Left ventricle myocardium inferior (tissue), 1 donor: ENCODE measurements around the gene MYF6. TPM values are rescaled to one million over a fixed set of nuclear protein-coding genes. Genes with fewer than 3 reads are reported as not detected.

Experiments
- DNase-seq: peaks from one replicate; pipeline ENCODE4 v3.0.0-alpha.2; 2020
- H3K27ac ChIP-seq: fragments of 200-600 bp; replicated peaks from 2 replicates; pipeline ENCODE4 v1.8.0; 2021
- H3K27me3 ChIP-seq: fragments of 200-600 bp; 2 replicates; pipeline ENCODE4 v1.8.0; 2021; ENCODE audit warnings: low read depth
- H3K36me3 ChIP-seq: fragments of 200-600 bp; 2 replicates; pipeline ENCODE4 v1.8.0; 2021
- H3K4me1 ChIP-seq: fragments of 200-600 bp; 2 replicates; pipeline ENCODE4 v1.8.0; 2021
- H3K4me3 ChIP-seq: fragments of 200-600 bp; 2 replicates; pipeline ENCODE4 v1.8.0; 2021; ENCODE audit warnings: mild to moderate bottlenecking, moderate library complexity
- H3K9me3 ChIP-seq: fragments of 200-600 bp; replicated peaks from 2 replicates; pipeline ENCODE4 v1.8.0; 2021
- CTCF ChIP-seq: fragments of 200-600 bp; IDR thresholded peaks from 2 replicates; pipeline ENCODE4 v1.8.0; 2021; ENCODE audit warnings: antibody characterized with exemption, mild to moderate bottlenecking, borderline replicate concordance
- intact Hi-C: fragments of 100-400 bp; cut with micrococcal nuclease; formaldehyde crosslinking; loops from one replicate; pipeline ENCODE4 v1.11.0; 2022
- total RNA-seq: library from RNA; stranded (reverse); fragmentation: NEBNext Ultra II Directional; extraction: Animal tissue kit (Norgen Biotek cat#: 25700); gene quantifications from one replicate; pipeline ENCODE4 v1.2.1, GENCODE V29; 2021
- donor health status: DM: no; HTN: yes; CAD: no; lungs with severe emphysema.

The MYF6 gene
- total RNA-seq, 1 donor from 2014 or later, result not detected

- no peaks in the 10 kb centered on the region for H3K4me1 ChIP-seq
- H3K4me3 ChIP-seq, result no peak overlapping the region
- no peak overlapping the region for H3K27ac ChIP-seq
- no peak for DNase-seq
- intact Hi-C loops, result no loop called here
- no peaks in the 10 kb centered on the region for H3K27me3 ChIP-seq
- H3K36me3 ChIP-seq, result no peaks in the 10 kb centered on the region
- H3K9me3 ChIP-seq, result no peaks in the 10 kb centered on the region
- TF ChIP-seq CTCF, result no peak
These were observed 29.4 kb upstream of the MYF6 start for GRCh38 chr12:80677994-80678393.

- intact Hi-C loops, result no loop called here
- Histone ChIP-seq H3K27me3 (no peaks in the 10 kb centered on the region), H3K36me3 (no peaks in the 10 kb centered on the region), H3K9me3 (no peaks in the 10 kb centered on the region), H3K4me1 (no peaks in the 10 kb centered on the region), H3K4me3 (no peak overlapping the region), H3K27ac (no peak overlapping the region)
- no peak for TF ChIP-seq CTCF
- DNase-seq, result no peak
These were observed 27.9 kb upstream of the MYF6 start for GRCh38 chr12:80679346-80680131.

- intact Hi-C loops, result no loop called here
- Histone ChIP-seq H3K36me3 (no peaks in the 10 kb centered on the region), H3K27me3 (no peaks in the 10 kb centered on the region), H3K9me3 (no peaks in the 10 kb centered on the region), H3K27ac (no peak overlapping the region), H3K4me1 (no peaks in the 10 kb centered on the region), H3K4me3 (no peak overlapping the region)
- TF ChIP-seq CTCF, result no peak
- DNase-seq, result no peak
These were observed 26.1 kb upstream of the MYF6 start for GRCh38 chr12:80681287-80681686.

- Histone ChIP-seq H3K27me3 (no peaks in the 10 kb centered on the region), H3K9me3 (peaks cover 3% of the 10 kb centered on the region), H3K36me3 (no peaks in the 10 kb centered on the region), H3K4me1 (no peaks in the 10 kb centered on the region), H3K4me3 (no peak overlapping the region), H3K27ac (no peak overlapping the region)
- no peak for TF ChIP-seq CTCF
- no peak for DNase-seq
- intact Hi-C loops, result no loop called here
These were observed 25.6 kb upstream of the MYF6 start for GRCh38 chr12:80681786-80682185.

- DNase-seq, result no peak
- Histone ChIP-seq H3K27ac (no peak overlapping the region), H3K9me3 (peaks cover 9% of the 10 kb centered on the region), H3K4me3 (no peak overlapping the region), H3K27me3 (no peaks in the 10 kb centered on the region), H3K36me3 (no peaks in the 10 kb centered on the region), H3K4me1 (no peaks in the 10 kb centered on the region)
- intact Hi-C loops, result no loop called here
- no peak for TF ChIP-seq CTCF
These were observed 23.3 kb upstream of the MYF6 start for GRCh38 chr12:80684077-80684495.
